ENCODE results near the gene OR2A25.

The OR2A25 gene

DNA sequence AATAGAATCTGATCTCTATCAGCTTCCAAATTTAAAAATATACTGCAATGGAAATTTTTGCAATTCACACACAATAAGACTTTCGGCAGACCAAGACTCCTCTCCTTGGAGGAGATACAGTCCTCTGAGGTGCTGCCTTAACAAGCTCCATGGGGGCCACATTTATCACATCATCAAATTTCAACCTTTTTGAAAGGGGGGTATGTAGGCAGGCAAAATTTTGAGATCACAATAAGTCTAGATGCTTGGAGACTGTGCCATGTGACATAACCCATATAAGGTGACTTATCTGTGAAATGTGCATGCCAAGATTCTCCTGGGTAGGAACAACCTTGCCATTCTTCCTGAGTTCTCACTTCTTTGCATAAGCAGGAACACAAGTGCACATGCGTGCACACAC, 16.4 kb downstream of the OR2A25 start, which contains the start of gene OR2A12:
OR2A12 (plus strand) TSS at position 301 of the 400 bp plus-strand sequence. CDS start 8,830 bp downstream, outside the sequence.
- DNase-seq, result no peak

DNA sequence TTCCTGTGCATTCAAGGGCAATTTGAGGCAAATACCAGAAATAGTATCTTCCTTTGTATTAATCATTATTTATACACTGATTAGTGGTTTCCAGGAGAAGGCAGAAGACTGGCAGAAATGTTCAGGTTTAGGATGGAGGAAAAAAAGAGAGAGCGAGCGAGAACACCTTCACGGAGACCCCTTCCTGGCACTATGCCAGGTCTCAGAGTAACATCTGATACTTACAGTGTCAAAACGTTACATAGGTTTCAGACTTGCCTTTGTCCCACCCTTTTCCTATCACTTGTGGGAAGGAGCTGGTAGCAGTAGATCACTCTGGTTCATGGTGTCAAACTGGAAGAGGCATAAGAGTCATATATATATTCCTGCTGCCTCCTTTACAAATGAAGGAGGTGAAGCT, 17.1 kb downstream of the OR2A25 start:
- DNase-seq, result no peak

DNA sequence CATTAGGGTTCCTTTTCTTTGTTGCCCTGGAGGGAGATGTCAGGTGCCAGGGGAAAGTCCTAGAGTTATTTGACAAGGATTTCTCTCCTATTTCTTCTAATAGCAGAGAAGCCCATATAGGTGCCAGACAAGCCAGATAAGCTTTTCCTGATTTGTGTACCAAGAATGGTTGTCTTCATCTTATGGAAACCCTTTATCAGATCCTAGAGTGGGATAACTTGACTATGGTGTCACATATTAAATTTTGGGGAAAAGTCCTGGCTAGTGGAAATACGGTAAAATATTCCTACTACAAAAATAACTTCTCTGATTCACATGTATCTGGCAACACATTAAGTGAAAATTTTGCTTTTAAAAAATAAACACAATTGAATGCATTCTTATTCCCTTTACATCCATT, 17.6 kb downstream of the OR2A25 start:
- DNase-seq, result no peak

DNA sequence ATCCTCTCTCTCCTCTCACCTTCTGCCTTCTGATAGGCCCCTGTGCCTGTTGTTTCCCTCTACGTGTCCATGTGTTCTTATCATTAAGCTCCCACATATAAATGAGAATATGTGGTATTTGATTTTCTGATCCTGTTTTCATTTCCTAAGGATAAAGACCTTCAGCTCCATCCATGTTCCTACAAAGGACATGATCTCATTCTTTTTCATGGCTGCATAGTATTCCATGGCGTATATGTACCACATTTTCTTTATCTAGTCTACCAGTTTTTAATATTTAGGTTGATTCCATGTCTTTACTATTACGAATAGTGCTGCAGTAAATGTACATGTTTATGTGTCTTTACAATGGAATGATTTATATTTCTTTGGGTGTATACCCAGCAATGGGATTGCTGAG, 21.1 kb downstream of the OR2A25 start:
- no peak for DNase-seq

DNA sequence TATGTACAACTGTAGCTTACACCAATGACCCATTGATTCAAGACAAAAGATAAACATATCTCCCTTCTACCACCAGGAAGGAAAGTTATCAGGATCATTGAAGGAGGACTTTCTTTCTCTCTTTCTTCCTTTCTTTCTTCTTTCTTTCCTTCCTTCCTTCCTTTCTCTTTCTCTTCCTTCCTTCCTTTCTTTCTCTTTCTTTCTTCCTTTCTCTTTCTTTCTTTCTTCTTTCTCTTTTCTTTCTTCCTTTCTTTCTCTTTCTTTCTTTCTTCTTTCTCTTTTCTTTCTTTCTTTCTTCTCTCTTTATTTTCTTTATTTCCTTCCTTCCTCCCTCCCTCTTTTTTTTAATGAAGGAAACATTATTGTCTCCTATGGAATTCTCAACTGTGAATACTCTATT, 29.2 kb downstream of the OR2A25 start:
- DNase-seq, result no peak

DNA sequence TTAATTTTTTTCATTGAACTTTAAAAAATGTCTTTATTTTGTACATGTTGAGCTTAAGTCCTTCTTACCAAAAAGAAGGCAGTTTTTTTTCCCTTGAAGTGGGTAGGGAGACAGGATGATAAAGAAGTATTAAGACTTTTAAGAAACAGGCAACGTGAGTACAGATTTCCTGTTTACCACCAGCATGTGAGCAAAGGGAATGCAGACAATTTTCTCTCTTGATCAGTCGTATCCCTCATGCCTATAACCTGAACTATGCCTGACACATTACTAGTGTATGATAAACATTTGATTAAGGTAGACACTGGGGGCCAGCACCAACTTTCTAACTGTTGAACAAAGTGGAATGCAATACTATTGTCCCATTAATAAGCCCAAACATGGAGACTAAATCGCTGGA, 31.0 kb downstream of the OR2A25 start:
- no peak for DNase-seq

DNA sequence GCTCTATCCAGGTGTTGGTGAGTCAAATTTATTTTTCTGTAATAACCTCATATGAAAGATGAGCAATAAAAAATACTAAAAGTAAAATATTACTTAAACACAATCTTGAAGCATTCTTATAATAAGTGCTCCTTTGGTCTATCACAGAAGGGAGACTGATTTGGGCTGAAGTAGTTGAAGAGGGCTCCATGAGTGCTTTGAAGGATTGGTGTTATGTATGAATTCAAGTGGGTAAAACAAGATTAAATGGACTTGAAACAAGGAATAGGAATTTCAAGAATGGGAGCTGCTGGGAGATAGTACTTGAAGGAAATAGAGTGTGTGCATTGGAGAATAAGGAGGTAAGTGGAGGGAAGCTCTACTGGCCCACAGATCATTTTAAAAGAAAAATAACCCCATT, 32.4 kb downstream of the OR2A25 start:
- no peak for DNase-seq

DNA sequence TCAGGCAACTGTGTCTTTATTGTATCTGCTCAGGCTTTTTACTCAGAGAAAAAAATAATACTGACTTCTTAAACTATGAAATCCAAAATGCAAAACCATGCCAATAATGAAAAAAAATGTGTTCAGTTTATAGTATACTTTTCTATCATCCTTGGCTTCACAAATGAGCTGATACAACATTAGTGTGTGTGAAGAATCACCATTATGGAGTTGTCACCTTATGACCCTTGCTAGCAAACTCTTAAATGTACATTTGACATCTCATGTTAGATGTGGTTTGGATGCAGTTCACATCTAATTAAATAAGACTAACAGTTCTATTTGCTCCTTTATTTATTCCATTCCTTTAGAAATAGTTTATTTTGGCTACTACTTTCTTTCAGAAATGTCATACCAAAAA, 35.6 kb downstream of the OR2A25 start:
- DNase-seq, result no peak

DNA sequence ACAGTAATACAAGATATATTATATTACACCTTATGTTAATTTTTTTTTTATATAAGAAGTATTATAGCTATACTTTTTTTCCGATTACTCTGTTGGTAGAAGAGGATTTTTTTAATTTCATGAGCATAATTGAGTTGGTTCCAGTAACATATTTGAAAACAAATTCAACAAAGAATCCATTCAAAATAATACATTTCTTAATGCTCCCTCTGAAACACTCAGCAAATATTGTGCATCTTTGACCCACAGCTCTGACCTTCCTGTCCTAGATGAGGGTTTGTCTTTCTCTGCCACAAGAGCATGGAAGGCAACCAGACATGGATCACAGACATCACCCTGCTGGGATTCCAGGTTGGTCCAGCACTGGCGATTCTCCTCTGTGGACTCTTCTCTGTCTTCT, 39.7 kb downstream of the OR2A25 start, which contains the start of gene OR2A2:
OR2A2 (plus strand) TSS at position 301 of the 400 bp plus-strand sequence; CDS start at position 301, 0 bp downstream.
- DNase-seq, result no peak

DNA sequence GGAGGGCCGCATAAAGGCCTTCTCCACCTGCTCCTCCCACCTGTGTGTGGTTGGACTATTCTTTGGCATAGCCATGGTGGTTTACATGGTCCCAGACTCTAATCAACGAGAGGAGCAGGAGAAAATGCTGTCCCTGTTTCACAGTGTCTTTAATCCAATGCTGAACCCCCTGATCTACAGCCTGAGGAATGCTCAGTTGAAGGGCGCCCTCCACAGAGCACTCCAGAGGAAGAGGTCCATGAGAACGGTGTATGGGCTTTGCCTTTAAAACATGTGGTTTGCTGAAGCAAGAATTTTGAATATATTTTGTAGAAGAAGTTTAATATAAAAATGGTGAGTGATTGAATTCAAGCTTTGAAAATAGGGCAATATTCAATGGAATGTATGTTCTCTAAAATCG, 40.7 kb downstream of the OR2A25 start:
- no peak for DNase-seq

DNA sequence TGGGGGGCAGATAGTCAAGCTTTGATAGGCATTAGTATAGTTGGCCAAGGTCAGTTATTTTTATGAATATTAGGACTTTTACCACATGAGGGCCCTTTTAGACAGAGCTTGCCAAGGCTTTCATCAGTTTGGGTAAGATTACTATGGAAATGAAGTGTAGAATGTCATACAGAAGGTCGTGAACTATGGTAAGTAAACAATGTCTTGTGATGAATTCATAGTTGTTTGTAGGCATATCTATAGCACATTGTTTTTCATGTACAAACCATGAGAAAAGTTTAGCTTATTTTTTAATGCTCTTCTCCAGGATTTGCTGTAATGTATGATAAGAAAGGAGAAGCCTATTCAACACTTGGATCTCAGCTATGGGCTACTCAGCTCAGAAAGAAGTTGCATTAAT, 44.0 kb downstream of the OR2A25 start:
- DNase-seq, result no peak

DNA sequence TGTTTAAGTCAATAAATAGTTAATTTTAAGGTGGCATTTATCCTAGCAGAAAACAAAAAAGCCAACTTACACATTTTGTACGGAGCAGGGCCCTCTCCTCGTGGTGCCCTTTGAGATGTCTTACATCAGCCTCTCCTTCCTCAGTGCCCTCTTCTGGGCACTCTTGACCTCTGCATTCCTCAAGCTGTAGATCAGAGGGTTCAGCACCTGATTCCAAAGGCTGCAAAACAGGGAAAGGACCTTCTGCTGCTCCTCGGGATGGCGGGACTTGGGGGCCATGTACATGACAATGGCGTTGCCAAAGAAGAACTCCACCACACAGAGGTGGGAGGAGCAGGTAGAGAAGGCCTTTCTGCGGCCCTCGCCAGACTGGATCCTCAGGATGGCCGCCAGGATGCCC, 48.7 kb downstream of the OR2A25 start:
- DNase-seq, result no peak

DNA sequence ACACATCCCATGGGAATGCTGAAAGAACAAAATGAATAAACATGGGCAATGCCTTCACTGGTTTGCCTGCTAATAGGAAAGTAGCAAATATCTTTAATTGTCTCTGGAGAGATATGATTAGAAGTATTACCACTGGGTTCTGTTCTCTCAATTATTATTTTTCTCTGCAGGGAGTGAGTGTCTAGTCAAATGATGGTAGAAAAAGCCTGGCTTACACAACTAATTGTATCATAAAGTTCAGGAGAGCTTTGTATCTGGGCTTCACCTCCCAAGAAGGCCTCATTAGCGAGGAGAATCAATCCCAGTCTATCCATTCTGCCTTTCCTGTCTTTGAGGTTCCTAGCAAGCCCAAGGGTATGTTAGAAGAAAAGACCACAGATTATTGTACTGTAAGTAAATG, 53.3 kb downstream of the OR2A25 start, which contains the start of gene OR2A14:
OR2A14 (plus strand) TSS at position 301 of the 400 bp plus-strand sequence. CDS start 5,937 bp downstream, outside the sequence.
- no peak for DNase-seq
